SU-DHL-6 (cell line): Measurements from ENCODE around the gene DPY19L1.
"Not testable (repeated sequence)": the region's sequence is repeated elsewhere in the genome, so short reads cannot be mapped to it uniquely, and the experiment has no call there.

Experiments used
- H2AFZ ChIP-seq: fragments of 200-600 bp; sonication (generic); 2 replicates; pipeline ENCODE4 v1.6.1; 2014; ENCODE audit warnings: low read depth, mild to moderate bottlenecking, moderate library complexity, mixed read lengths, antibody characterized with exemption, low read length; ENCODE audit not compliant: severe bottlenecking
- H3F3A ChIP-seq: fragments of 200-600 bp; shearing (Covaris generic); 2 replicates; pipeline ENCODE4 v1.6.0; 2016; ENCODE audit warnings: antibody characterized with exemption, mild to moderate bottlenecking; ENCODE audit not compliant: insufficient read depth
- H3K27ac ChIP-seq: fragments of 200-600 bp; sonication (generic); 2 replicates; pipeline ENCODE4 v1.5.1; 2016; ENCODE audit warnings: low read depth, mild to moderate bottlenecking, low read length, moderate library complexity, mixed read lengths
- H3K27me3 ChIP-seq: fragments of 200-600 bp; sonication (generic), shearing (Covaris generic); 2 replicates; pipeline ENCODE4 v1.6.0; 2014; ENCODE audit warnings: mild to moderate bottlenecking, low read length
- H3K36me3 ChIP-seq: fragments of 200-600 bp; sonication (generic); 2 replicates; pipeline ENCODE4 v1.6.1; 2014; ENCODE audit warnings: mild to moderate bottlenecking, low read length, mixed read lengths
- H3K4me2 ChIP-seq: fragments of 300-600, 200-600 bp; shearing (Covaris generic), sonication (generic); 2 replicates; pipeline ENCODE4 v1.6.0; 2014; ENCODE audit warnings: low read length, low read depth, mild to moderate bottlenecking; ENCODE audit not compliant: poor library complexity, severe bottlenecking
- H3K4me3 ChIP-seq: fragments of 200-600 bp; sonication (generic); 2 replicates; pipeline ENCODE4 v1.5.1; 2014; ENCODE audit warnings: antibody characterized with exemption, low read length, mild to moderate bottlenecking, mixed read lengths; ENCODE audit not compliant: insufficient read depth, poor library complexity, severe bottlenecking
- H3K79me2 ChIP-seq: fragments of 200-600 bp; sonication (generic); 2 replicates; pipeline ENCODE4 v1.6.1; 2014; ENCODE audit warnings: mild to moderate bottlenecking, low read length, moderate library complexity; ENCODE audit not compliant: insufficient read depth
- H3K9ac ChIP-seq: fragments of 200-600 bp; sonication (generic); 2 replicates; pipeline ENCODE4 v1.7.0; 2014; ENCODE audit warnings: mild to moderate bottlenecking, low read length
- H3K9me2 ChIP-seq: fragments of 200-600 bp; sonication (generic); replicated peaks from 2 replicates; pipeline ENCODE4 v1.6.1; 2014; ENCODE audit warnings: low read length; ENCODE audit not compliant: insufficient read depth
- H3K9me3 ChIP-seq: fragments of 200-600 bp; sonication (generic); 2 replicates; pipeline ENCODE4 v1.6.1; 2014; ENCODE audit warnings: low read length, mixed read lengths; ENCODE audit not compliant: insufficient read depth
- H4K20me1 ChIP-seq: fragments of 200-600 bp; sonication (generic); 2 replicates; pipeline ENCODE4 v1.6.1; 2014; ENCODE audit warnings: low read depth, mild to moderate bottlenecking, antibody characterized with exemption, low read length, moderate library complexity, mixed read lengths
- CTCF ChIP-seq: fragments of 200-600 bp; sonication (generic); IDR thresholded peaks from one replicate; pipeline ENCODE4 v1.5.1; 2017; ENCODE audit warnings: antibody characterized with exemption, mild to moderate bottlenecking, low read length, moderate library complexity; ENCODE audit not compliant: insufficient read depth, poor library complexity, severe bottlenecking
- EZH2phosphoT487 ChIP-seq: fragments of 200-600 bp; sonication (generic), shearing (Covaris generic); conservative IDR thresholded peaks from 2 replicates; pipeline ENCODE4 v1.6.1; 2018; ENCODE audit warnings: mild to moderate bottlenecking, antibody characterized with exemption, low read length, moderate library complexity, mixed read lengths

Gene DPY19L1

DNA sequence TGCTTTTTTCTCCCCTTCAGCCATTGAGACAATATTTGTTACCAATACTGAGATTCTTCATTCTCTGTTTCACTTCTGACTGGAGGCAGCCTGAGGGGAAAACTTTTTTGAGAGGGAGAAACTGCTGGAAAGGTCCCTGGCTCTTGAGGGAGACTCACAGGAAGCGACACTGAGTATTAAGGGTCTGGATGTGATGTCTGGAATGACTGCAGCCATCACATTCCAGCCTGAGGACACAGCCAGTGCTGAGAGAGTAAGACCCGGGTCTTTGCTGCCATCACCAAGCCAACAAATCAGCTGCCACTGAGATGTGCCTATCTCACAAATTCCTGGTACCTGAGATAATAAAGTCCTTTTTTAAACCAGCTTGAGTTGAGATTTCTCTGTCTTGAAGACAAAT, 157.4 kb downstream of the DPY19L1 start:
- H3K79me2 ChIP-seq = no peaks in the 10 kb centered on the region
- no peak overlapping the region for H3K9ac ChIP-seq
- no peak overlapping the region for H2AFZ ChIP-seq
- H3K4me3 ChIP-seq = no peak overlapping the region
- H3K9me3 ChIP-seq = no peaks in the 10 kb centered on the region
- H3K27ac ChIP-seq = no peak overlapping the region
- no peaks in the 10 kb centered on the region for H4K20me1 ChIP-seq
- no peaks in the 10 kb centered on the region for H3K27me3 ChIP-seq
- no peak for TF ChIP-seq CTCF
- TF ChIP-seq EZH2phosphoT487 = no peak
- no peaks in the 10 kb centered on the region for H3K9me2 ChIP-seq
- H3K4me2 ChIP-seq = no peak overlapping the region
- no peaks in the 10 kb centered on the region for H3K36me3 ChIP-seq
- H3F3A ChIP-seq = no peaks in the 10 kb centered on the region

DNA sequence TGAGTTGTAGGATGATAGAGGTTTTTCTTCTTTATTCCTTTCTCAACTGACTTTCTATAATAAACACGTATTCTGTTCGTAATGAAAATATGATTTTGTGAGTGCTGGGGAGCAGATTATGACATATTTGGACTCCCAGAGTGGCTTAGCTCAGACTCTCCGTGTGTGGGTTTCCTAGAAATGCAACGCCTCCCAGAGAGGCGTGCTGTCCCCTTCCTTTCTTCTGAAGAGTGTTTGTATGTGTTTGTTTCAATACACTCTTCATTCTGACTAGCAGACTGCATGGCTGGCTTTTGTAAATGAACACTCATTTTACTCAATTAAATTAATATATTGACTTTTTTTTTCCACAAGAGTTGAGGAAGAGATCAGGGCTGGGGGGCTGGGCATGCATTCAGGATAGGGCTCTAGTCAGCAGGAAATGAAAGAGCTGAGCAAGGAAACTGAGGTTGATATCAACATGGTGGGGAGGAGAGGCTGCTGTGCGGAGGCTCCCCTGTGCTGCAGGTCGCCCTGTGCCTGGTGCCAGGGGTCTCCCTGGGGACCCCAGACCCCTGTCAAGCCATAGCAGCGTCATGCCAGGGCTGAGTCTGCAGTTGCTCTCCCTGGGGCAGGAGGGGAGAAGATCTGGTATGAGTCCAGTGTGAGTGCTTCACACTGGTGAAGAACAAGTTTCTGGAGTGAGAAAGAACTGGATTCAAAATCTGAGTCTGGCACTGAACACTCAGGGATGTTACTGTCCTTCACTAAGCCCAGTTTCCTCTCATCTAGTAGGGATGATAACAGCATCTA, 158.1 kb downstream of the DPY19L1 start:
- not testable (repeated sequence) for H3K27ac ChIP-seq, H3K36me3 ChIP-seq, H3K4me3 ChIP-seq, H3K4me2 ChIP-seq, H3K9me2 ChIP-seq, H2AFZ ChIP-seq, H3K79me2 ChIP-seq, H4K20me1 ChIP-seq, H3K9ac ChIP-seq, H3K9me3 ChIP-seq, H3K27me3 ChIP-seq, H3F3A ChIP-seq
